ENCODE results near the gene RCAN1.

Gene RCAN1

DNA sequence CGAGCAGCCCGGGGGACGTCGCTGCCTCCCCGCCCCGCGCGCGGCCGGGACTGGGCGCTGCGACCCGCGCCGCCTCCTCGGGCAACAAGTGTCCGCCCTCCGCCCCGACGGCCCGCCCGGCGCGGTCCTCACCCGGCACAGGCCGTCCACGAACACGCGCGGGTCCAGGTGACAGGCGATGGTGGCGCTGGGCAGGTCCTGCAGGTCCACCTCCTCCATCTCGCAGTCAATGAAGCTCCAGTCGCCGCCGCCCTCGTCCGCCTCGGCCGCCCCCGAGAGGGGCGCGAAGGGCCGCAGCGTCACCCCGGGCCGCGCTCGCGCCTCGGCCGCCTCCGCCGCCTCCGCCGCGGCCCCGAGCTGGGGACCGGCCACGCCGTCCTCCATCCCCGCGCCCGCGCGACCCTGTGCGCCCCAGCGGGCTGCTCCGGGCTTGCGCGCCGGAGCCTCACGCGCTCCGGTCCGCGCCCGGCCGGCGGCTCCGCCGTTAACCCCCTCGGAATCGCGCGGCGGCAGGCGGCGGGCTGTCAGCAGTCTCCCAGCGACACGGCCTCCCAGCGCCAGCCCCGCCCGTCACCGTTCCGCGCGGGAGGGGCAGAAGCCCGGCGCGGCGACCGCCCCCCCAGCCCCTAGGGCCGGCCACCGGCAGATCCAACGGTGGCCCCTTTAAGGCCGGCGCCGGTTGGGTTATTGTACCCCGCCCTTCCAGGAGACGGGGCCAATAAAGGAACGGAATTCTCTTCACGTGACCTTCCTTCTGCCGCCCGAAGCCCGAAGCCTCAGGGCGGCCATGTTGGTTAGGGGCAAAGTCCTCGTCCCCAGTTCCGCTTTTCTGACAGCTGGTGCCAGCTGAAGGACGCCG, at the start of gene RCAN1:
RCAN1 (minus strand) TSS at position 486 of the 859 bp plus-strand sequence; CDS start at position 384, 102 bp downstream.
- in situ Hi-C loops (cut with MboI; ENCODE audit: low sequenced_read_pairs), result loop anchor here (25.0 kb wide), 1 partner anchor 703 kb away; the partner anchor contains the start of gene ATP5PO

DNA sequence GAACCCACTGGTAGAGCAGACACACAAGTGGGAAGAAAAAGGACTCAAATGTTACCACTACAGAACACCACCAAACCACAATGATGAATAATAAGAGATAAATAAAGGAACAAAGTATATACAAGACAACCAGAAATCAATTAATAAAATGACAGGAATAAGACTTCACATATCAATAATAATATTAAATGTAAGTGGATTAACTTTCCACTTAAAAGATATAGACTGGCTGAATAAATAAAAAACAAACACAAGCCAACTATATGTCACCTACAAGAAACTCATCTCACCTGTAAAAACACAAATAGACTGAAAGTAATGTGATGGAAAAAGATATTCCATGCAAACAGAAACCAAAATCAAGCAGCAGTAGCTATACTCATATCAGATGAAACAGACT, 46.9 kb upstream of the RCAN1 start:
- in situ Hi-C loops (cut with MboI; ENCODE audit: low sequenced_read_pairs), result no loop called here

DNA sequence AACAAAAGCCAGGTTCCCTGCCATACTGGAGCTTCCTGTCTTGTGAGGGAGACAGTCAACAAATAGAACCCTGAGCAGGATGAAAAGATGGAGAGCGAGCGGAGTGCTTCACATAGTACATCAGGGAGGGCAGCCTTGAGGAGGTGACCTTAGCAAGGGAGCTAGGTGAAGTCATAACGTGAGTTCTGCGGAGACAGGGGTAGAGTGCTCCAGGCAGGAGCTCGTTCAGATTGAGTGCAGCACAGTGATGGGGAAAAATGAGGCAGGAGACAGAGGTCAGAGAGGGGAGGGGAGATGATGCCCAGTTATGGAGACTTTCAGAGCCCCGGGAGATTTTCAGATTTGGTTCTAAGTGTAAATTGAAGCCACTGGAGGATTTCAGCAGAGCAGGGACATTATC, 38.6 kb upstream of the RCAN1 start:
- in situ Hi-C loops (cut with MboI; ENCODE audit: low sequenced_read_pairs), result no loop called here

DNA sequence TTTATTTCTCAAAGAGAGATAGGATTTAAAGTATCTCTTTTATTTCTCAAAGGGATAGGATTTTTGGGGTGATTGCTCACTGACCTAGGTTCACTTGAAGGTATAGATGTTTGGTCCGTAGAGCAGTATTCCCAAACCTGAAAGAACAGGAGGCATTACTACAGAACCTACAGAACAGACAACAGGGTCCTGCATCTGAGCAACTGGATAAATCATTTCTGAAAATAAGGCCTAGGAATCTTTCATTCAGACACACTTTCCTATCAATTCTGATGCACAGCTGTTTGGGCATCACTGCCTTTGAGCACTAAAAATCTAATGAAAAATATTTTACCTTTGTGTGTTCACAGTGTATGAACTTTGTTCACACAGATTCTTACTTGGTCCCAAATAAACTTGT, 36.7 kb upstream of the RCAN1 start:
- in situ Hi-C loops (cut with MboI; ENCODE audit: low sequenced_read_pairs), result no loop called here

DNA sequence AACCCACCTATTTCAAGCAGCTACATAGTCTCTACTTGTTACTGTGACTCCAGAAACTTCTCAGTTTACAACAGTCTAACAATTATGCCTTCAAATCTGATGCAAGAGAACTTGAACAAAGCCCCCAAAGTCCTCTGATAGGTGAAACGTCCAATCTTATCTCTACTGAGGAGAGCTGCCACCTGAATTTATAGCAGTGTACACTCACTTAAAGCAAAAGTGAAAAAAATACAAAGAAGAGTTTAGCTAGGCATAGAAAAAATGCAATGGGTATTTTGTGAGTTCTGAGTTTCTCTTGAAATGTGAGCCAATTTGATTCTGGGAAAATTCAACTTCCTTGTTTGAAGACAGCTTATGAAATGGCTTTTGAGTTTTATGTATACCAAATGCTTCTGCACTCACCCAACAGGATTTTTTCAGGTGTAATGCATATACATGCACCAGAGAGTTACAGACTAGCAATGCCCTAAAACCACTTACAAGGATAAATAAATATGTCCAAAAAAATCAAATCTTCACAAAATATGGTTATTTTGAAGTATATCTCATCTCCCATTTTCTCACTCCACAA, 36.0 kb upstream of the RCAN1 start:
- in situ Hi-C loops (cut with MboI; ENCODE audit: low sequenced_read_pairs), result no loop called here

DNA sequence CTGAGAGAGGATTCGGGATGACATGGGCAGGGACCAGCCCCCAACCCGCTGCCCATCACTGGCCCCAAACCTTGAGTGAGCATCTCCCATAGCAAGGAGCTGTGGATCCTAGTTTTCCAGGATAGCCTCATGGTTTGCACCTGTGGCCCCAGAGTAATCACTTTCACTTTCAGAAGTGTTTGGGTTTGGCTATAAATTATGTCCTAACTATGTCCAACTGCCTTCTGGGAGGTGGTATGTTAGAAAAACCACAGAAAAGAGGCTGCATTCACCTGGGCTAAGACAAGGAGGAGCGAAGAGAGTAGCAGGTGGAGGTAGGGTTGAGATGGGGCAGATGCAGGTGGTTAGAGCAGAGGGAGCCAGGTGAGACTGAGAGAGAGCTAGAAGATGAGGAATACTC, 34.5 kb upstream of the RCAN1 start:
- in situ Hi-C loops (cut with MboI; ENCODE audit: low sequenced_read_pairs), result no loop called here

DNA sequence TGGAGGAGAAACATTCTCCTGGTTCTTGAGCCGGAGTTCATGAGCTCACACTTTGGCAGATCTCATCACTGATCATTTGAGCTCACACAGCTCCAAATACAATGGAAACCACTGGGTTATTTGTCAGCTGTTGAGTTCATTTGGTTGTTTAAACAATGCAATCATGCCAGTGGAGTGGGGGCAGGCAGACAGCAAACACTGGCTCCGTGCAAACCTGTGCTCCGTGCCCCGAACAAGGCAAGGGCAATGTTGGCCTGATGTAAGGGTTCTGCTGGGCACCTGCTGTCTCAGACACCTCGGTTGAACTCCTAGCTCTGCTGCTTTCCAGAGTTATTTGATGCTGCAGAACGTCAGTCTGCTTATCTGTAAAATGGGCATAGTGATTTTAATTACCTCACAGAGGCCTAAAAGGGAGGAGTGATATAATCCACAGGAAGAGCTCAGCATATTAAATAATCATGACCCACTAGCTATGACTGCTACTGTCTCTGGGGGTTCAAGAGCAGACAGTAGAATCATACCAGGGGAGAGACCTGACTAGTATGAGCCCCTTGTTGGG, 33.9 kb upstream of the RCAN1 start:
- in situ Hi-C loops (cut with MboI; ENCODE audit: low sequenced_read_pairs), result no loop called here

DNA sequence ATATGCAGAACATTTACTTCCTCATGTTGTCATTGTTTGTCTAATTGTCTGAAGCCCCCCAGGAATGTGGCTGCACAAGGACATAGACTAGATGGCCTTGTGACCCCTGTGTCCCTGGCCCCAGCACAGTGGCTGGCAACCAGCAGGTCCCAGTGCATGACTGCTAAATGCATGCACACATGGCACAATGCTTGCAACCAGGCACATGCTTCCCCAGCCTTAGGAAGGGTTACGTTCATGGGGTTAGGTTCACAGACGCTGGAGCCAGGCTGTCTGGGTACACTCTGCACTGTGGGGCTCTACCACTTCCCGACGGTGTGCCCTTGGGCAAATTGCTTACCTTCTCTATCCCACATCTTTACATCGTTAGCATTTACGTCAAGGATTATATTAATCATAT, 32.6 kb upstream of the RCAN1 start:
- in situ Hi-C loops (cut with MboI; ENCODE audit: low sequenced_read_pairs), result no loop called here

DNA sequence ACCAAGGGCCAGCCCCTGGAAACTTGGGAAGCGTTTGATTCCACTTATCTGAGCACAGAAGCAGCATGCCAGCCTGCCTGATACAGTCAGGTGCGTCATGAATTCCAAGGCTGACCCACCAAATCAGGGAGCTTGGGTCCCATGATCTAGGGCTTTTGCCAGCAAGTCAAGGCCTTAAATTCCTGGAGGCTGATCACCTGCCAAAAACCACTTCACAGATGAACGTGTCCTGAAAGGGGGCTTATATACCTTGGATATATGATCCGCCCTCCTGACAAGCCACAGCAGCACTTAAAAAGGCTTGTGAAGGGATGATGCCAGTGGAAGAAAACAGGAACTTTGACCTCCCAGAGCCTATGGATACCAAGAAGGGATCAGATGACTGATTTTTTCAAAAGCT, 29.9 kb upstream of the RCAN1 start:
- in situ Hi-C loops (cut with MboI; ENCODE audit: low sequenced_read_pairs), result no loop called here

DNA sequence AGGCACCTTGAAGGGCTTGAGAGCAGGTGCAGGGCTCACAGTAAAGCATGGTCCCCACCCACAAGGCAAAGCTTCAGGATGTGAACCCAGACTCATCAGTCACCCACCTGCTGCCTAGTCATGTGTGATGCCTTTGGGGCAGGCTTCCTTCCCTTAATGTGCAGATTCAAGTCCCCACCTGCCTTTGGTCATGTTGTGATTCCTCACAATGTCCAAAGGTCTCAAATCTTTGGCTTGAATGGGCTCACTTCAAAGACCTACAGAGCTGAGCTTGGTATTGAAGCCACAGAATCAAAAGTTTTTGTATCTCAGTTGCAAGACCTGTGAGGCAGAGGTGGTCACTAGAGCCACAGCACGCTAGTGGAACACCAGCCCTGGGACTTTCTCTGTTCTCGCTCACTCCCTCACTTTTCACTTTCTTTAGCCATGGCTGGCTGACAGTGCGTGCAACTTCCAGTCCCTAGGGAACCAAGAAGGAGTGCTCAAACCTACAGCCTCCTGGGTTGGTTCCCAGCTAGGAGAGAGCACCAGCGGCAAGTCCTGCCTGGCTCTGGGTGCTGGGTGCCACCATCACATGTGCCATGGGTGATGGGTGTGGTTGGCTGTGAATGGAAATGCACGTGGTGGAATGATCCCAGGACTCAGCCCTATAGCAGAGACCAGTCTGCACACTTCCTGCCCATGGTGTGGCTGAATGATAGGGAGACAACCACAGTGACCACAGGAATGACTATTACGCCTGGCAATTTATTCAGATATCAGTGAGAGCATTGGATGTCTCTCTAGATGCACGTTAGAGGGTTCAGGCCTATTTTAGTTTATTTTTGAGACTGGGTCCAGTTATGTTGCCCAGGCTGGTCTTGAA, 27.5 kb upstream of the RCAN1 start:
- in situ Hi-C loops (cut with MboI; ENCODE audit: low sequenced_read_pairs), result no loop called here

DNA sequence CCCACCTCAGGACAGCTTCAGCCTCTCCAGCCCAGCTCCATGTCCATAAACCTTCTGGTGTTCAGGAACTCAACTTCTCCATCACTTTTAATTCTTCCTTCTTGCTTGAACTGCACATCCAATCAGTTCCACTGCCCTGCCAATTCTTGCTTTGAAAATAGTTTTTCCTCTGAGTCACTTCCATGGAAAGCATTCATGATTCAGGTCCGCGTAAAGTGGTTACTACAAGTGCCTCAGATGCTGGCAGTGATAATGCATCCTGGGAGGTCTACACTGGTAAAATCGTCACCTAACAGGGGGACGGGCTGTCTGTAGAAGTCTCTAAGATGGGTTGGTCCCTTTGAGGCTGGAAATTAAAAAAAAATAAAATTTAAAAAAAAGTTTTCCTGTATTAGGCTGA, 25.9 kb upstream of the RCAN1 start:
- in situ Hi-C loops (cut with MboI; ENCODE audit: low sequenced_read_pairs), result no loop called here

DNA sequence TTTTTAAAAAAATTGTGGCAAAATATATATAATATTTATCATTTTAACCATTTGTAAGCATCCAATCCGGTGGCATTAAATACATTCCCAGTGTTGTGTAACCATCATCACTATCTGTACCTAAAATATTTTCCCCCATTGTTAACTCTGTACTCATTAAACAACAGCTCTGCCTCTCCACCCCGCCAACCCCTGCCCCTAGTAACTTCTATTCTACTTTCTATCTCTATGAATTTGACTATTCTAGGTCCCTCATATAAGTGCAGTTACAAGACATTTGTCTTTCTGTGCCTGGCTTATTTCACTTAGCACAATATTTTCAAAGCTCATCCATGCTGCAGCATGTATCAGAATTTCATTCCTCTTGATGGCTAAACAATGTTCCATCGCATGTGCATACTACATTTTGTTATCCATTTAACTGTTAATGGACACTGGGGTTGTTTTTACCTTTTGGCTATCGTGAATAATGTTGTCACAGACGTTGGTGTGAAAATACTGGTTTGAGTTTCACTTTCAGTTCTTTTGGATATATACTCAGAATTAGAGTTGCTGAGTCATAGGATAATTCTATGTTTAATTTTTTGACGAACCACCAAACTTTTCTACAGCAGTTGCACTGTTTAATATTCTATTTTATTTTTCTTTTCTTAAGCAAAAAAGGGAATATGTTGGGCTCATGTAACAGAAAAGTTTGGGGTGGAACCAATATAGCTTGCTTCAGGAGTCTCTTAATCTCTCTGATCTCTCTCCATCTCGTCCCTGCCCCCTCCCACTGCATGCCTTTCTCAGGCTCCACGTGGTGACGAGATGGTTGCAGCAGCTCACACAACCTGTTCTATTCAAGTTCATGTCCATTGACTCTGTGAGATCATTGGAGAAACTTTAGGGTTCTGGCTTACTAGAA, 25.2 kb upstream of the RCAN1 start:
- in situ Hi-C loops (cut with MboI; ENCODE audit: low sequenced_read_pairs), result no loop called here

DNA sequence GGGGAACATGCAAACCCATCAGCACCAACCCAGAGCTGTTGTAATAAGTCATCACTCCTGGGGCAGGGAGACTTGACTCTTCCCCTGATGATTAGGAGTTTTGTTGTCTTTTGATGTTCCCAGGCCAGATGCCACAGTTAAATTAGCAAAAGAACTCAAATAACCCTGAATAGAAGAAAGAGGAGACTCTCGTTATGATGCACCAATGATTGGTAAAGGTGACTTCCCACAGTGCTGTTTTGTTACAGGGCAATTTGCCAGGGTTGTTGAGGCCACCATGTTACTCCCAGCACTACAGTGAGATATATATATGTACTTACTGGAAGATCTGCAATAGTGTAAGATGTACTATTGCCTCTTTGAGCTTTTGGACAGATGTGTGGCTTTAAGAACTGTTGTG, 24.3 kb upstream of the RCAN1 start:
- in situ Hi-C loops (cut with MboI; ENCODE audit: low sequenced_read_pairs), result no loop called here

DNA sequence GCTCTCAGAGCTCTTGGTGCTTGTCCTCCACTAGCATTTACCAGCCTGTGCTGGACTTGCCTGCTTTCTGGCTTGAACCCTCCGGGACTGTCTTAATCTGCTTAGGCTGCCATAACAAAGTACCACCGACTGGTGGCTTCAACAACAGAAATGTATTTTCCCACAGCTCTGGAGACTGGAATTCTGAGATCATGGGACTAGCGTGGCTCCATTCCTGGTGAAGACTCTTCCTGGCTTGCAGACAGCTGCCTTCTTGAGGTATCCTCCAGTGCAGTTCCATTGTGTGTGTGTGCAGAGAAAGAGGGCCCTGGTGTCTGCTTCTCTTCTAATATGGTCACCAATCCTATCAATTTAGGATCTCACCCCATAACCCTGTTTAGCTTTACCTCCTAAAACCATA, 22.0 kb upstream of the RCAN1 start:
- in situ Hi-C loops (cut with MboI; ENCODE audit: low sequenced_read_pairs), result no loop called here

DNA sequence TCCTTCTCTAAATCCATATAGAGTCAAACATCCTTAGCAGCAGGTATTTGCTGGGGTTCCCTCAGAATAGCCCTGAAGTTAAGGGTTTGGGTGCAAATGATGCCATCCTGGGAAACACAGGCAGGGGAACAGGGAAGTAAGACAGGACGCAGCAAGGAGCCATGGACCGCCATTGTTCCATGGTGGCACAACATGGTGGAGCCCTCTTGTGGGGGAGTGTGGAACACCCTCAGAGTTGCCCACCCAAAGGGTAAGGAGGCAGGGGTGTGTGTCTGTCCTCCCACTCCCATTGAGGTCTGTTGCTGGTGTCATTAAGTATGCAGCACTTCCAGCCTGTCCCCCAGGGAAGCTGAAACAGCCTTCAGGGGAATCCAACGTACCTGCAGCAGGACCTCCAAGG, 20.4 kb upstream of the RCAN1 start:
- in situ Hi-C loops (cut with MboI; ENCODE audit: low sequenced_read_pairs), result no loop called here

DNA sequence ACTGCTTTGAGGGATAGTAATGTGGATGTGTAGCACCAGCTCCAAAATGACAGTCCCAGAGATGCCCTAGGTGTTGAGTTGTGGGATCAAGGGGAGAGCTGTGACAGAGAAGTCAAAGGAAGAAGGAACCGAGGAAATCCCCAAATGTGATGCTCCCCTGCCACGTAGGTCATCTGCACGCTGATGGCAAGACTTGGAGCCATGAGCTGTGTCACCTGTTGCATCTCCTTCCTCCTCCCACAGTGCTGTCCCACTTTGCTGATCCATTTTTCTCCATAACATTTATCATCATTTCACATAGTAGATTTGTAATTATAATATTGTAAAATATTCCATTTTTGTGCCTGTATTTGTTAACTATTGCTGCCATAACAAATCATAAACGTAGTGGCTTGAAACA, 17.6 kb upstream of the RCAN1 start:
- in situ Hi-C loops (cut with MboI; ENCODE audit: low sequenced_read_pairs), result no loop called here

DNA sequence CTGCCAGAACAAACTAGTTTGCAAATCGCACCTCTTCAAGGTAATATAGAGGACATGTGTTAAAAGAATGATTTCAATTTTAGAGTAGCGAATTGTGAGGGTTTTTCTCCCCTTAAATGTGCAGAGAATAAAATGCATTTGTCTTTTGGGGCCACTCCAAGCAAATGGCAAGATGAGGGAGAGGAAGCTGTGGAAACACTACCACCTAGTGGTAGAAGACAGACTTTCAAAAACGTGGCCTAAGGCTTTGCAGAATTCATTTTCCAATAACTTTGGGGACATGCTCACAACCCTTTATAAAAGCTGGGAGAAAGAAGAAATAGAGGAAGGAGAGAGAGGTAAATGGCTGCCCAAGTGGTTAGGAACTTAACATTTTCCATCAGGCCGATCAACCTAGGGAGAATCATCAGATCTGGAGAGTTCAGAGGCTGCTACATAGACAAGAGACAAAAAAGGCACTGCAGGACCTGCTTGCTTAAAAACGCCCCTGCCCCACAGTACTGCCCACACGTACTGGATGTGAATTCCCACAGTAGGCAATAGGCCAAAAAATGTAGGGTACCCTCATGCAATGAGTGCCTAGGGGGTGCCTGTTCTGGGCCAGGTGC, 15.7 kb upstream of the RCAN1 start:
- in situ Hi-C loops (cut with MboI; ENCODE audit: low sequenced_read_pairs), result no loop called here

DNA sequence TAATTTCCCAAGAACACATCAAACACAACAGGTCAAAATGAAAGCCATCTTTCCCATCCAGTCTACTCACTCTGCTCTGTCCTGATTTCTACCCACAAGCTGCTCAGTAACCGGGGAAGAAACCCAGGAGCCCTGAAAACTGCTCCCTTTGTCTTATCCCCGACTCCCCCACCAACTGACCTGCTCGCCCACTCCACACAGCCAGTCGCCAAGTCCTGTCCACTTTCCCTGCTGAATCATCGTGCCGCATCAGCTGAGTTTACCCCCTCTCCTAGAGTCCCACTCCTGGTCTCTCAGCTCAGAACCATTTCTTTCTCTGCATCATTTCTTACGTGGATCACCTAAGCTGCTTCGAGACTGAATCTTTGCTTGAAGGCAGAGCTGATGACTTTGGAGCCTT, 11.2 kb upstream of the RCAN1 start:
- in situ Hi-C loops (cut with MboI; ENCODE audit: low sequenced_read_pairs), result no loop called here

DNA sequence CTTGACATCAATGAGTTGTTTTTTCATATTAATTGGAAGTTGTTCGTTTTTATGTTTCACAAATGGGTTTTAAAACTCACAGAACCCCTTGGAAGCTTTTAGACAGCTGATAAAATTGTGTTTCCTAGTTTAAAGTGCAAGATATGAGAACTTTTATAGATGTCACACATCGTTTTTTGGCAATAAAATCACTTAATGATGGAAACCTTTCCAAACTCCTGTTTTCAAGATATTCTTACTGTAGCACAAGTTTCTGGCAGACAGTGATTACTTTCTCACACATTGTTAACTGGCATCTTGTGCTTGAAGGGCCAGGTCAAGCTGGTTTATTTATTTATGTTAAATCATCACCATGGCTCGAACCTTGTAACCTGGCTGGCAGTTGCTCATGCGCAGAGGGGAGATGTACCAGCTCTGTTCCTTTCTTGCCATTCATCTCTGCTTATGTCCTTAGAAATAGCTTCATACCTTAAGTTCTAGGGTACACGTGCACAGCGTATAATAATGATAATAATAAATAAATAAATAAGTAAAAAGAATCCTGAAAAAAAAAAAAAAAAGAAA, 10.2 kb upstream of the RCAN1 start:
- in situ Hi-C loops (cut with MboI; ENCODE audit: low sequenced_read_pairs), result no loop called here

Measured in HL-60/S4 treated with retinoic acid at 250 ng/mL for 4 days and 3 days (cell line).